Effector memory CD8-positive, alpha-beta T cell (primary cell): ENCODE data around the gene BAIAP2.

ENCODE experiments used
- ATAC-seq: fragments of 150-1000 bp; cut with Tn5 transposase; replicated peaks from 2 replicates; pipeline ENCODE4 v1.10.0; 2021; ENCODE audit warnings: mild to moderate bottlenecking, moderate library complexity
- DNase-seq, 3 experiments: peaks; one replicate each; pipeline ENCODE4 v3.0.0; 2021
- H3K27ac Mint-ChIP-seq, 2 donors: one replicate each; pipeline ENCODE4 v1.8.0; 2022; ENCODE audit warnings: mild to moderate bottlenecking in 2 of 2, mixed read lengths in 2 of 2, moderate library complexity in 2 of 2
- H3K27me3 Mint-ChIP-seq, 2 donors: one replicate each; pipeline ENCODE4 v1.8.0; 2022; ENCODE audit warnings: mixed read lengths in 2 of 2
- H3K36me3 Mint-ChIP-seq: one replicate; pipeline ENCODE4 v1.8.0; 2022; ENCODE audit warnings: mild to moderate bottlenecking, moderate library complexity, mixed read lengths; ENCODE audit not compliant: insufficient read depth
- H3K4me1 Mint-ChIP-seq, 2 donors: one replicate each; pipeline ENCODE4 v1.8.0; 2022; ENCODE audit warnings: low read depth in 2 of 2, mixed read lengths in 2 of 2
- H3K4me3 Mint-ChIP-seq, 2 donors: one replicate each; pipeline ENCODE4 v1.8.0; 2022; ENCODE audit warnings: mild to moderate bottlenecking in 2 of 2, mixed read lengths in 2 of 2, moderate library complexity in 2 of 2
- H3K9me3 Mint-ChIP-seq, 2 donors: one replicate each; pipeline ENCODE4 v1.8.0; 2022; ENCODE audit warnings: mixed read lengths in 2 of 2

Gene BAIAP2

DNA sequence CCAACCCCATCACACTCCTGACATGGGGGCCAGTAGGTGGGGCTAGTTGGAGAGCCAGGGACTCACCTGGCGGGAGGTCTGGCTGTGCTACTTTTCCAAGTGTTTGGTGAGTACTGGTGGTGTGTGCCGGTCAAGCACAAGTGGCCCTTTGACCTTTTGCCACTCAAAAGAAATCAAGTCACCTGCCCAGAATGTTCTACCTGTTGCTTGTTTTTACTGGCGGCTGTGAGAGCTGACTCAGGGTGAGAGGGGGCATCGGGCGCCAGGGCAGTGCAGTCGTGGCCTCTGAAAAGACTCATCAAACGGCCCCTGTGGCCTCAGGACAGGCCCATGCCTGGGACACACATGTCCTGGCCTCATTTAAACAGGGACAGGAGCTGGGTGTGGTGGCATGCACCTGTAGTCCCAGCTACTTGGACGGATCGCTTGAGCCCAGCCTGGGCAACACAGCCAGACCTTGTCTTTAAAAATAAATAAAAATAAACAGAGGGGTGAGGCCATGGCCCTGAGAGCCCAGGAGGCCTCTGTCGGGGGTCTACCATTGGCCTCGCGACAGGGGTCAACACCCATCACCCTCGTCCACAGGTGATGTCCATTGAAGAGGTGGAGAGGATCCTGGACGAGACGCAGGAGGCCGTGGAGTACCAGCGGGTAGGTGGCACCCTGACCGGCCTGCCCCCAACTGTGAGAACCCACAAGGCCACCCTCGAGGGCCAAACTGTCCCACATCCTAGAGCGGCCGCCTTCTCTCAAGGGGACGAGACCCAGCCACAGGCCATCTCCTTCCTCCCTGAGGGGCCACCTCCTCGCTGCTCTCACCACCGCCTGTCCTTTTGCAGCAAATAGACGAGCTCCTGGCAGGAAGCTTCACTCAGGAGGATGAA, 38.3 kb upstream of the BAIAP2 start:
- Mint-ChIP-seq H3K36me3 (peaks cover 33% of the 10 kb centered on the region), H3K27ac (no peak overlapping the region), H3K9me3 (no peaks in the 10 kb centered on the region), H3K4me1 (peaks cover 6 to 15% of the 10 kb centered on the region in 2 donors), H3K4me3 (no peak overlapping the region), H3K27me3 (no peaks in the 10 kb centered on the region)
- no peak for DNase-seq
- no peak for ATAC-seq

DNA sequence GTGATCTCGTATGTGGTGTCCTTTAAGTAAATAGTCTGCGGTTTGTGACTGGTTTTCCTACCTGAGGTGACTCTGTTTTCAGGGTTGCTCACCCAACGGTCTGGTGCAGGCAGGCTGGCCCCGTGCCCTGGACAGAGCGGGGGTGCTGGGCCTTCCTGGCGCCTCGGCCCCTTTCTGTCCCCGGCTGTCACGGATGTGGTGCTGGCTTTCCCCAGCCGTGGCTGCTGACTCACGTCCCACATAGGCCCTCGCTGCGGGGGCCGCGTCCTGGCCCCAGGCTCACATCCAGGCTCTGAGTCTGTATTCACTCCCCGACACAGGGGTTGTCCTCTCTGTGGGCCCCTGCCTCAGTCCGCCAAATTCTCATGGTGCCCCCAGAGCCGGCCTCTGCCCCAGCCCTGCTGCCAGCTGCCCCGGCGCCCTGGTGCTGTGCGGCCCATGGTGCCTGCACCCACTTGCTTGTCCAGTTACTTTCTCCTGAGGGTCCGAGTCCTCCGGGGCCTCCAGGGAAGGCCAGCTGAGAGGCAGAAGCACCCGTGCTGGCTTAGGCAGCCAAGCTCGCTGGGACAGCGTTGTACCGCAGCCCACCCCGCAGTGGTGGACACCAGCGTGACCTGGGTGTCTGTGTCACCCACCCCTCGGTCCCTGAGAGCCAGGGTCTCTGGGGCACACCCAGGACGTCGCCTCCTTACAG, 37.4 kb upstream of the BAIAP2 start:
- H3K4me3 Mint-ChIP-seq: no peak overlapping the region
- peaks cover 10 to 17% of the 10 kb centered on the region in 2 donors for H3K4me1 Mint-ChIP-seq
- peaks cover 32% of the 10 kb centered on the region for H3K36me3 Mint-ChIP-seq
- no peak overlapping the region for H3K27ac Mint-ChIP-seq
- DNase-seq (no peak), ATAC-seq (no peak)
- H3K27me3 Mint-ChIP-seq: no peaks in the 10 kb centered on the region
- no peaks in the 10 kb centered on the region for H3K9me3 Mint-ChIP-seq

DNA sequence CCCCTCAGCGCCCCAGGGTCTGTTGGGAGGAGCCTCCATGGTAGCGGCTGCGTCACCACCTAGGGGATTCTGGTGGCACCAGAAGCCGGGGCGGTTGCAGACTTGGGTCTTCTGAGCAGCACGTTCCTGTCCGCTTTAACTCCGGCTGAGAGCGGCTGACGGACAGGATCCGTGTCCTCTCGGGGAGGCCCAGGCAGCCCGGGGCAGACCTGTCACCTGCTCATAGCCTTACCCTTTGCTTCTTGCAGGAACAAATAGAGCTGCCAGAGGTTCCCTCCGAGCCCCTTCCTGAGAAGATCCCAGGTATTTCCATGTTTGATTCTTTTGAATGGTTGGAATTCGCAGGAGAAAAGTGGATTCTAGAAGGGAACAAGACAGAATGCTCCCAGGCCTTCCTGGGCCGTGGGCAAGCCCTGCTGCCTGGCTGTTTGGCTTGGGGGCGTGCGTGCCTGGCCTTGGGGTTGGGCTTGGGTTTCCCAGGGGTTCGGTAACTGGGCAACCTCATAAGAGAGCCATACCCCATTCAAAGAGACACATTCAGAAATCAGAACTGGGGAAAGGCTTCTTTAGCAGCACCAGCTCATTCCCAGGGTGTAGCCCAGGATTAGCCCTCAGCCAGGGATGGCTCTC, 36.7 kb upstream of the BAIAP2 start:
- Mint-ChIP-seq H3K4me1 (peaks cover 10 to 14% of the 10 kb centered on the region in 2 donors), H3K27me3 (peaks cover under 1 to 3% of the 10 kb centered on the region in 2 donors), H3K9me3 (no peaks in the 10 kb centered on the region), H3K27ac (no peak overlapping the region), H3K4me3 (no peak overlapping the region), H3K36me3 (peaks cover 25% of the 10 kb centered on the region)
- ATAC-seq: no peak
- no peak for DNase-seq

DNA sequence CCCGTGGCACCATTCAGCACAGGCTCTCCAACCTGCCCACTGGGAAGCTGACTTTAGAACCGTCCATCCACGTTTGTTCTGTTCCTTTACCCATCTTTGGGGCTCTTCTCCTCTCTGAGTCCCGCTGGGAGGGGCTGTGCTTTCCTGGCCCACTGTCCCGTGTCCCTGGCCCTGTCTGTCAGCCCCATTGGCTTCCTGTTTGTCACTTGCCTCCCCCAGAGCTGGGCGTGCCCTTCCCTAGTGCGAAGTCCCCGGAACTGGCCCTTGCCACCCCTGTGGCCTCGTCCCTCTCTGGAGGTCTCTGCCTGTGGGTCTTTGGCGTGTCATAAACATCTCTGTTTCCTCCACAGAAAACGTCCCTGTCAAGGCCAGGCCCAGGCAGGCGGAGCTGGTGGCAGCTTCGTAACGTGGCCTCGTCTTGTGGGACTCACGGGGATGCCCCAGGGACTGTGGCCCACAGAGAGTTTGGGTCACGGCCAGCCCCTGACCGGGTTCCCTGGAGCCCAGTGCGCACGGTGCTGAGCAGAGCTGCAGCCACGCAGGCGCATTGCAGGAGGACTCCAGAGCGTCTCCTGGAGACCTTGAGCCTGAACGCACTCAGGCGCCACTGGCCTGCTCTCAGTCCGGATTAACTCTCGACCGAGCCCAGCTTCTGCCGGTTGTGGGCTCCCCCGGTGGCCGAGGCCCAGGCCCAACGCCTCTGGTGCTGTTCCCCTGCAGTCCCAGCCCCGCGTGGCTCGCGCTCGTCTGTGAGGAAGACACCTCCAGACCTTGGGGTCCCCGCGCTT, 36.0 kb upstream of the BAIAP2 start:
- H3K36me3 Mint-ChIP-seq: peaks cover 24% of the 10 kb centered on the region
- ATAC-seq (no peak), DNase-seq (no peak)
- H3K9me3 Mint-ChIP-seq: no peaks in the 10 kb centered on the region
- H3K27me3 Mint-ChIP-seq: peaks cover 6 to 10% of the 10 kb centered on the region in 2 donors
- H3K27ac Mint-ChIP-seq: no peak overlapping the region
- peaks cover 10 to 14% of the 10 kb centered on the region in 2 donors for H3K4me1 Mint-ChIP-seq
- no peak overlapping the region for H3K4me3 Mint-ChIP-seq

DNA sequence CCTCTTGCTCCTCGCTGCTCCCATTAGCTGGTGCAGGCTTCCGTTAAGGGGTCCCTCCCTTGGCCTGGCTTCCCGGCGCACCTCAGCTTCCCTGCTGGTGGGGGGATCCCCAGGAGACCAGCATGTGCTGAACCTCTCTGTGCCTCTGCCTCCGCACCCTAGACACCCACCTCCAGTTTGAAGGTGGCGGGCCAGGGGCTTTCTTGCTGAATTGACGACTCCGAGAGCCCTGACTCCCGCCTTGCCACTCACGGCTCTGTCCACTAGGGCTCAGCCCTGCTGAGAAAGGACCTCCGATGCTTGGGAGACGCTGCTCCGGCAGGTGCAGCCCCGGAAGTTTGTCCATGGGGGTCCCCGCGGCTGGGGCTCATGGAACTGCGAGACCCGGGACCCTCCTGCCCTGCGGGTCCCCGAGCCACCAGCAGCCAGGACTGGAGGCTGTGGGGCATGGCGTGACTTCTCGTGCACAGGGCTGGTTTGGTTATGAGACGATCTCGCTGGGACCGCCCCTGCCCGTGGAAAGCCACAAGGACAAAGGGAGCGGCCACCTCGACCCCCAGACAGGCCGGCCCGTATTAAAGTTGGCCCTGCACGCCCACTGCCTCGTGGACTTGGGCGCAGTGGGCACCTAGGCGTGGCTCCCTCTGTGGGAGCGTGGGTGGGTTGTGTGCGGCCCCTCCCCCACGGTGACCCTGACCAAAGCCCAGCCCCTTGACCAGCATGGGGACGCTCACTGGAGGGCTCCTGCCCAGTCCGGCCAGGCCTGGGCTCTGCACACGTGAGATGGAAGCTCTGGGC, 35.2 kb upstream of the BAIAP2 start:
- no peak overlapping the region for H3K27ac Mint-ChIP-seq
- no peaks in the 10 kb centered on the region for H3K9me3 Mint-ChIP-seq
- H3K4me3 Mint-ChIP-seq: no peak overlapping the region
- DNase-seq: no peak
- H3K4me1 Mint-ChIP-seq: peaks cover 13 to 18% of the 10 kb centered on the region in 2 donors
- H3K36me3 Mint-ChIP-seq: peaks cover 24% of the 10 kb centered on the region
- no peak for ATAC-seq
- peaks cover 9 to 17% of the 10 kb centered on the region in 2 donors for H3K27me3 Mint-ChIP-seq

DNA sequence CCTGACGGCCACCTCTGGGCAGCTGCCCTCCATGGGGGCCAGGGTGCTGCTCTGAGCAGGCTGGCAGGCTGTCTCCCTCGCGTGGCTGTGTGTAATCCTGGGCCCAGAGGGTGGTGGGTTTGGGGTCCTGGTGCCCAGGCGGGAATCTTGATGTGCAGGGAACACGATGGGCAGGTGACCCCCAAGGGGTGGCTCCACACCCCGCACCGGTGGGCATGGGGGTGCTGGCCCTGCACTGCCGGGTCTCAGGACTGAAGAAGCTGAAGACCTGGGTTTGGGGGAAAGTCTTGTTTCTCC, 34.7 kb upstream of the BAIAP2 start:
- H3K27ac Mint-ChIP-seq: no peak overlapping the region
- DNase-seq (no peak), ATAC-seq (no peak)
- H3K27me3 Mint-ChIP-seq: peaks cover 13 to 22% of the 10 kb centered on the region in 2 donors
- peaks cover 16 to 19% of the 10 kb centered on the region in 2 donors for H3K4me1 Mint-ChIP-seq
- H3K4me3 Mint-ChIP-seq: no peak overlapping the region
- H3K36me3 Mint-ChIP-seq: peaks cover 24% of the 10 kb centered on the region
- H3K9me3 Mint-ChIP-seq: no peaks in the 10 kb centered on the region

DNA sequence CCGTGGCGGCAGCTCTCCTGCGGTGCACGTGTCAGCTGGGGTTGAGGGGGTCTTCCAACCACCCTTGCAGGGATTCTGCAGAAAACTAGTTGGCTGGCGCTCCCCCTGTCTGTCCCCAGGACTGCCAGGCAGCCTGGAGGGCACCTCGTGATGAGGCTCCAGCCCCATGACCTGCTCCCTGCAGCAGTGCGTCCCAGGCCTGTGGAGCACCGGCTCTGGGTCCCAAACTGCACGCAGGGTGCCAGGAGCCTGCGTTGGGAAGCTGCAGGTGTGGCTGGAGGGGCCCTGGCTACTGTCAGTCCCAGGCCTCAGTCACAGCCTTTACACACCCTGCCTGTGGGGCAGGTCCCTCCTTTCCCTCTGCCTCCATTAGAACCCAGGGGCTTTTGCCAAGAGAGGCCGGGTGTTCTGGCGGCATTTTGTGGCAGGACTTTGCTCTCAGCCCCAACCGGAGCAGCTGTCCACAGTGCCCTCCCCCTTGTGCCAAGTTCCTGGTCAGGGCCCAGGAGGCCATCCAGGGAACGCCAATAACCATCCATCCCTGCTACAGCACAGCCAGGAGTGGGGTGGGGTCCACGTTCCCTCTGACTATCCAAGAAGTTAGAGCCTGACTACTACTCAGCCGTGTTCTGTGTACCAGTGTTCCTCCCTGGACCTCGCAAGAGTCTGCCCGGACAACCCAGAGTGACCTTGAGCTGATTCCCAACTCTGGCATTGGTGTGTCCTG, 34.2 kb upstream of the BAIAP2 start:
- Mint-ChIP-seq H3K4me3 (no peak overlapping the region), H3K27me3 (peaks cover 13 to 22% of the 10 kb centered on the region in 2 donors), H3K9me3 (no peaks in the 10 kb centered on the region), H3K4me1 (peaks cover 16 to 17% of the 10 kb centered on the region in 2 donors), H3K27ac (no peak overlapping the region), H3K36me3 (peaks cover 24% of the 10 kb centered on the region)
- no peak for ATAC-seq
- DNase-seq: no peak

DNA sequence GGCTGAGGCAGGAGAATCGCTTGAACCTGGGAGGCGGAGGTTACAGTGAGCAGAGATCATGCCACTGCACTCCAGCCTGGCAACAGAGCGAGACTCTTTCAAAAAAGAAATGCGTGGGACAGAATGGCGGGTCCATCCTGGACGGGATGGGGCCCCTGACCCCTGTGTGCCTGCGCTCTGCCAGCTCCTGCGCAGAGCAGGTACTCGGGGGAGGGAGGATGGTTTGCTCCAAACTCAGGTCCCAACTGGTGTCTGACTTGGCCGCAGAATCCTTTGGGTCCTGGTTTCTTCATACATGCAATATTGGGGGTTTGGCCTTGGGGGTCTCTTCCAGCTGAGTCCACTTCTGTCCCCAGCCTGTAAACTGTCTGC, 33.0 kb upstream of the BAIAP2 start:
- Mint-ChIP-seq H3K4me3 (no peak overlapping the region), H3K9me3 (no peaks in the 10 kb centered on the region), H3K27me3 (peaks cover 24 to 31% of the 10 kb centered on the region in 2 donors), H3K36me3 (peaks cover 18% of the 10 kb centered on the region), H3K27ac (no peak overlapping the region), H3K4me1 (peaks cover 16 to 17% of the 10 kb centered on the region in 2 donors)
- ATAC-seq (no peak), DNase-seq (no peak)

DNA sequence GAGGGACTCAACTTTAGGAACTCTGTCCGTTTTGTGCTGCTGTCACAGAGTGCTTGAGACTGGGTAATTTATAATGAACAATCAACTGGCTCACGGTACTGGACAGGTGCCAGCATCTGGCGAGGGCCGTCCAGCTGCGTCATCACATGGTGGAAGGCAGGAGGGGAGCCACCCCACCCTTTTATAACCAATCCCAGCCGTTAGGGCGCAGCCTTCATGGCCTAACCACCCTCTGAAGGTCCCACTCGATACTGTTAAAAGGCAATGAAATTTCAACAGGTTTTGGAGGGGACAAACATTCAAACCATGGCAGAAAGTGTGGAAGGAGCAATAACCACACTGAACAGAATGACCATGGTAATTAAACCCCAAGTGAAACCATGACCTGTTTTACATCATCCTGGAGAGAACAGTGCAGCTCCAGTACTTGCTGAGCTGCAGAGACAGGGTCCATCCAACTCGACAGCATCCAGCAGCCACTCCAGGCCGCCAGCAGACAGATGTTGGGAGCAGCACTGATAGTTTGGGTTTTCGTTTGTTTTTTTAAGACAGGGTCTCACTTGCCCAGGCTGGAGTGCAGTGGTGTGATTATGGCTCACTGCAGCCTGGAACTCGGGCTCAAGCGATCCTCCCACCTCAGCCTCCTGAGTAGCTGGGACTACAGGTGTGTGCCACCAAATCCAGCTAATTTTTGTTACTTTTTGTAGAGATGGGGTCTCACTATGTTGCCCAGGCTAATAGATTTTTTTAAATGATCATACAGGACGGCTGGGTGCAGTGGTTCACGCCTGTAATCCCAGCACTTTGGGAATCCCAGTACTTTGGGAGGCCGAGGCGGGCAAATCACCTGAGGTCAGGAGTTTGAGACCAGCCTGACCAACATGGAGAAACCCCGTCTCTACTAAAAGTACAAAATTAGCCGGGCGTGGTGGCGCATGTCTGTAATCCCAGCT, 32.3 kb upstream of the BAIAP2 start:
- Mint-ChIP-seq H3K9me3 (no peaks in the 10 kb centered on the region), H3K27me3 (peaks cover 28 to 33% of the 10 kb centered on the region in 2 donors), H3K4me1 (peaks cover 16 to 17% of the 10 kb centered on the region in 2 donors), H3K4me3 (peak overlapping the region; percentile 52 to 59), H3K27ac (no peak overlapping the region), H3K36me3 (peaks cover 11% of the 10 kb centered on the region)
- no peak for DNase-seq
- ATAC-seq: no peak

DNA sequence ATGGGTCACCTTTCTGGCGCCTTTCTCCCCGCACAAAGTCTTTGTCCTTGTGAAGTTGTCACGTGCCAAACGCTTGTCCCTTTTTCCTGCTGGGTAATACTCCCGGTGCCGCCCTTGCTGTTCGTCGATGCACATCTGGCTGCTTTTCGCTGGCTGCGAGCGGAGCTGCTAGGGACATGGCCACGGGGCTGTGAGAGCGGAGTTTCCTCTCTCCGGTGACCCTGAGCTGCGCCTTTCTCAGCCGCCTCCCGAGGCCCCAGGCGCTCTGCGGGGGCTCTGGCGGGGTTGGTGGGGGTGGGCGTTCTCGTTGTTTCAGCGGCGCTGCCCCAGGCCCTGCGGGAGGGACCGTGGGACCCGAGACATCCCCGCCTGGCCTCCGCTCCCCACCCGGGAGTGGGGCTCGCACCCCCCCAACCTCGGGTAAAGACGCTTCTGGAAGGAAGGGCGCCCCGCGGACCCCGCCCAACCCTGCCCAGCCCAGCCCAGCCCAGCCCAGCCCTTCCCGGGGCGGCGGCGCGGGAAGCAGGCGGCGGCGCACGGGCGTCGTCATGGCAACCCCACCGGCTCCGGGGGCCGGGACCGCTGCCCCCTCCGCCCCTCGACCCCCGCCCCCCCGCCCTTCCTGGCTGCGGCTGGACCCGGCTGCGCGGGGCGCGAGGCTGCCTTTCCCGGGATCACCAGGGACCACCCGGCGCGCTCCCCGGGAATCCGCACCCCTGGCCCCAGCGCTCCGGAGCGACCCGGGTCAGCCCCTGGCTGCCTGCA, 31.1 kb upstream of the BAIAP2 start:
- no peak for DNase-seq
- Mint-ChIP-seq H3K27me3 (peaks cover 28 to 33% of the 10 kb centered on the region in 2 donors), H3K4me3 (peak overlapping the region; percentile 55 to 59), H3K9me3 (no peaks in the 10 kb centered on the region), H3K4me1 (peaks cover 16 to 17% of the 10 kb centered on the region in 2 donors), H3K27ac (no peak overlapping the region), H3K36me3 (peaks cover 4% of the 10 kb centered on the region)
- peak; percentile 25 for ATAC-seq

DNA sequence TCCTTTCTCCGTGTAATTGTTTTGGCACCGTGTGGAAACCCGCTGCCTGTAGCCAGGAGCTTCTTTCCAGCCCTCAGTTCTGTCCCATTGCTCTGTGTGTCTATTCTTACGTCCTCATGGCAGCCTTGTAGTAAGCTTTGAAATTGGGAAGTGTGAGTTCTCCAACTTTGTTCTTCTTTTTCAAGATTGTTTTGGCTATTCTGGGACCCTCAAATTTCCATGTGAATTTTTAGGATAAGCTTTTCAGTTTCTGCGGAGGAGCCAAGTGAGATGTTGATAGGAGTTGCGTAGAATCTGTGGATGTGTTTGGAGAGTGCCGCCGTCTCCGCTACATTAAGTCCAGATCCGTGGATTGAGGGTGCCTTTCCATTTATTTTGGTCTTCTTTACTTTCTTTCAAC, 28.1 kb upstream of the BAIAP2 start:
- peaks cover 10 to 12% of the 10 kb centered on the region in 2 donors for H3K4me1 Mint-ChIP-seq
- H3K4me3 Mint-ChIP-seq: no peak overlapping the region
- peaks cover 0 to 2% of the 10 kb centered on the region in 2 donors for H3K9me3 Mint-ChIP-seq
- ATAC-seq: no peak
- H3K27me3 Mint-ChIP-seq: peaks cover 28 to 33% of the 10 kb centered on the region in 2 donors
- no peak overlapping the region for H3K27ac Mint-ChIP-seq
- H3K36me3 Mint-ChIP-seq: peaks cover 4% of the 10 kb centered on the region
- no peak for DNase-seq
